Stimulated activated CD8-positive, alpha-beta memory T cell treated with anti-CD3 and anti-CD28 coated beads, Interleukin-4, amount 100 ng/mL, for 1 hour (primary cell): Measurements from ENCODE around the gene STK38L.

ENCODE experiments used
- DNase-seq, 2 donors: peaks; one replicate each; pipeline ENCODE4 v3.0.0-alpha.2; 2020; ENCODE audit warnings: low read depth in 2 of 2, low spot score in 1 of 2

Gene STK38L

DNA sequence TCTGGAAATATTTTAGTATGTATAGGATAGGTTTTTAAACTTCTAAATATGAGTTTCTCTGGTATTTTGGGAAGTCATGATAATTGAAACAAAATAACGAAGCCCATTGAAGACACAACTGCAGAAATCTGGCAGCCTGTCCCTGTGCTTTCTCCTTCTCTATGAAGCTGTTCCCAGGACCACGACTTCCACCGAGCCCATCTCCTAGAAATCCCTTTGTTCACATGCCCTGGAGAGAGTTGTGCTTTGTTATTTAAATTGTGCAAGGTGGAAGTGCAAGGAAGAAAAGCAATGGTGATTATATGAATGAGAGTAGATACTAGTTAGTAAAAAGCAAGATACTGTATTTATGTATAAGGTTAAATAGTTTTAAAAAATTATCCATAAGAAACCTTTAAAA, 32.2 kb downstream of the STK38L start:
- DNase-seq: no peak

DNA sequence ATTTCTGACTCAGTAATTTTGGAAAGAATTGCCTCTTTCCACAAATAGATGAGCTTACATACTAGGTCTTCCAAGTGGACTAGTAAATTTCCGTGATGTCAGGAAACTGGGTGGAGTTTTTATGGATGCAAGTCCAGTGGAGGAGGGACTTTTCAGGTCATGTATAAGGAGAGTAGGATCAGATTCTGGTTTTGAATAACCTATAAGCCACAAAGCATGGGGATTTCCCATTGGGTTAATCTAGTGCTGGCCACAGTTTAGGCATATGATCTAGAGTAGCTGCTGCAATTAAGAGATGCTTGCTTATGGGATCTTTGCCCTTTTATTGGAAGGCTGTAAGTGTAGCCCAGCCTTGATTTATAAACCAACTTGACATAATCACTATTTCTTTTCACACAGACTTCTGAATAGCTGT, 33.8 kb downstream of the STK38L start:
- no peak for DNase-seq

DNA sequence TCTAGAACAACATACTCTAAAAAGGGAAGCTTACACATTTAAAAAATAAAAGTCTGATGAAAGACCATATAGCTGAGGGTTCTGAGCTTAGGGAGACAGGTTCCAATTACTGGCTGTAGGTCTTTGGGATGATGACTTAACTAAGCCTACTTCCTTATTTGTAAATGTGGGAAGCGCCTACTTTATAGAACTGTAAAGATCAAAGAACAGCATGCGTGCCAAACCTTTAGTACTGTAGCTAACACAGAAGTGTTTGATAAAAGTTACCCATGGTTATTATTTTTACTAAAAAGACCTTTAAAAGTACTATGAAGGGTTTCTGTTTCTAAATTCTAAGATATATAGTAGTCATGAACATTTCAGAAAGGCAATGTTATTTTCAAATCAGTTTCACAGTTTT, 35.7 kb downstream of the STK38L start:
- DNase-seq: no peak

DNA sequence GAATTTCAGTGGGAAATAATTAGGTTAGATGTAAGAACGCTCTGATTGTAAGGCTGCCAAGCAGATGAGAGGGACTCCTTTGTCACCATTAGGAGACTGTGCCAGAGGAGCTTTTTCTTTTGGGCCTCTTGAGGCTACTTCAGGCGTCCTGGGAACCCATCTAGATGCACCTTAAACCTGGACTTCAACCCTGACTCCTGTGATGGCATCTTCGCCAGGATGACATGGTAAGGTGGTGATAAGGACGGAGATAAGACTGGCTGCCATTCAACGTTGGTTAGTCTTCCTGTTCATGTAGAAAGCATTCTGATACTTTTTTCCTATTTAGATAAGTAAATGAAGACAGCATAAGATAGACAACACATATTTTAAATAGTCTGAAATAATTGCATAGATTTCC, 36.3 kb downstream of the STK38L start:
- no peak for DNase-seq

DNA sequence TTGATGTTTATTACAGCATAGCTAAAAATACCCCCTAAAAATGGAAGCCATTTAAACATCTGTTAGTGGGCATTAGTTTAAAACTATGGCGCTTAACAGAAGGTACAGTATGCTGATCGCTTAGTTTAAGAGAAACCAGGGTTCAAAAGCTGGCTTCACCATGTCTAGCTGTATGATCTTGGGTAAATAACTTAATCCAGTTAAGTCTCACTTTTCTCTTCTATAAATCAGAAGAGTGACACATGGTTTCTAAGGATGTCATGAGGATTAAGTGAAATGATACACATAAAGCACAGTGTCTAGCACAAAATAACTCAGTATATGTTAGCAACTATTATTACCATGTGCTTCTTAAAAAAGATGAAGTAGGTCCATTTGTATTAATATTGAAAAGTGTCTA, 38.7 kb downstream of the STK38L start:
- DNase-seq: no peak

DNA sequence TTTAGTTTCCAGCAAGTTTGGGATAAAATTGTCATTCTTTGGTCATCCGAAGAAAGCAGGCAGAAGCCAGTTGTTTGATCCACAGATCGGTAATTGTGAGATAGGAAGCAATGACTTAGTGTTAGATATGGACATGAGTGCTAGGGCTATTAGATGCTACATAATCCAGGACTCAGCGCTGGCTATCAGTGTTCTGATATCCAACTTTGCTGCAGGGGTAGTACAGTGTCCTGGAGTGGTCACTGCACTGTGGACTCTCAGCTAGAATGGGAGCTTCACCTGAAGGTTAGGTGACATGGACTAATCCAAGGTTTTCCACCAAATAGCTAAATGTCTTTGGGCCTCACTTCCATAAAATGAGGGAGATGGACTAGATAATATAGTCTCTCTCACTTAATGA, 39.9 kb downstream of the STK38L start:
- DNase-seq: no peak

DNA sequence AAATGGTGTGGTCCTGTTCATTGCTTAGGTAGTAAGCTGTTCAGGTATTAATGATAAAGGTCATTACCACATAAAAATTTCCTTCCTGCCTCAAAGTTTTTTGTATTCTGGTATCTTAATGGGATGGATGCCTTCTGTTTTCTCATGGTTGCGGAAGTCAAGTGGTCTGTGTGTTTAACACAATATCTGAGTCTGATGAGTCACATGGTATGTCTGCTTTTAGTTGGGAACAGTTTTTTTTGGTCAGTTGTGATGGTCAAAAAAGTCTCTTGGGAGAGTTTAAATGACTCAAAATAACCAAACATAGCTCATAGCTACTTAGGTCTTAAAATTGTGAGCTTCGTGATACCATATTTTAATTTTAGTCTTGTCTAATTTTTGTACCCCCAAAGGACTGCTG, 40.7 kb downstream of the STK38L start:
- DNase-seq: no peak

DNA sequence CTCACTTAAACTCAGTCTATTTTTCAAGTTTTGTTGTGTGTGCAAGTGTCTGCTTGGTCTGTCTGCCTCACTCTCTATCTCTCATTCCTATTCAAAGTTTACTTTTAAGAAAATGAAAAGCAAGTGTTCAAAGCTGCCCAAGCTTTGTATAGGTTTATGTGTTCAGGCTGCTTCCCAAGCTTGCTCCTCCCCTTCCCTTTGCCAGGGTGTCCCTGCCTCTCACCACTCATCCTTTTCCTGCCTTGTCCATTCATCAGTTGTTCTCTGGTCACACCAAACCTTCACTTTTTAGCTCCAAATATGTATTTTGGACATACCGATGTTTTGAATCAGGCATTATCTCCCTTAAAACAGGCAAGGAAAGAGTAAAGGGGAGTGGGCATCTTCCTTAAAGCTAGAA, 41.3 kb downstream of the STK38L start:
- DNase-seq: no peak

DNA sequence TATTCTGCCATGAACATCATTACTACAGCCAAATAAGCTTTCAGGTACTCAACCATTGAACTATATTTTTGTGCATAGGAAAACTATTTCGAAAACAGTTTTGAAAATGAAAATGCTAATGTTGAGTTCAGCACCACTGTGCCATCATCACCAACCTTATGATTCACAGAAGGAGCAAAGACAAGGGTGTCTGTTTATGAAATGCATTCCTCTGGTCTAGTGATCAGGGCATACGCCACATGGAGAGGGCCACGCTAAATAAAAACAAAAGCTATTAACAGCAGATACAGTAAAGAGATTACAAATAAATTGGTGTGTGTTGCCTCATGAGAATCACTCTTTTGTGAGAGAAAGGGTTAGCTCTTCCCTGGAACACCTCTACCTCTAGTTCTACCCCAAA, 45.3 kb downstream of the STK38L start:
- DNase-seq: no peak

DNA sequence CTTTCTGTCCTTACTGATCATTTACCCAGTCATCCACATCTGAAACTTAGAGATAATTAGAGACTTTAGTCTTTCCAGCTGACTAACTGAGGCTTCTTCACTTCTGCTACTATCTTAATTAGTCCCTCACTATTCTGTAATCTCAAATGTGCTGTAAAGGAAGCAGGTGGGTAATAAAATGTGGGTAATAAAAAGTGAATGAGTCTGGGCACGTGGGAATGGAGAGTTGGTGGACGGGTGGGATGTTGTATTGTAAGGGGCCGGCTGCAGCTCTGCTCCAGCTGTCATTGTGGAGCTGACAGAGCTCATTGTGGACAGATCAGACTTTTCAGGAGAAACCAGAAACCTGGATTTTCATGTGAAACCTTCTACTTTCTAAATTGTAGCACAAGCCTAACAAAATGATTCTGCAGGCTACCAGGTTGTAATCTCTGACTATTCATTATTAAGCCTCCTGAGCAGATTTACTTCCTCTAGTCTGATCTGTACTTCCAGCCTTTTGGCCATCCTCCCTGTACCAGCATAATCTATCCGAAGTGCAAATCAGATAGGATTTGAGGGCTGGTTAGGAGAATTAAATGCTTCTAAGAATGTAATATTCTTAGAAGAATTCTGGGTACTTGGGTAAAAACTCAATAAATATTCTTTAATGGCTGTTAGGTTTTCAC, 46.5 kb downstream of the STK38L start:
- DNase-seq: no peak

DNA sequence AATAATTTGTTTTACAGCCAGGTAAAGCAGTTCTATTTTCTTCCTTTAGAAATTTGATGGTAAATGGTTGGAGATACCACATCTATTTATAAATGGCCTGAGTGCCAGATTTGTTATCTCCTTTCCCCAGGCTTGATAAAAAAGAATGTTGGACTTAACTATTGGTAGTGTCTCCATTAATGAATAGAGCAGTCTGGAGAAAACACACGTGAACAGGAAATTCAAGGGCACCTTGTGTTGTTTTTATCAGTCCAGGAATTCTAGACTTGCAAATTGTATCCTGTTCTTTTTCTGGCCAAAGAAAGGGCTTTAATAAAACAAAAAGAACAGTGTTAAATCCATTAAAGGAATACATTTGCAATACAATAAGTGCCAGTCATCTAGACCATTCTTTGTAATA, 47.8 kb downstream of the STK38L start:
- DNase-seq: no peak

DNA sequence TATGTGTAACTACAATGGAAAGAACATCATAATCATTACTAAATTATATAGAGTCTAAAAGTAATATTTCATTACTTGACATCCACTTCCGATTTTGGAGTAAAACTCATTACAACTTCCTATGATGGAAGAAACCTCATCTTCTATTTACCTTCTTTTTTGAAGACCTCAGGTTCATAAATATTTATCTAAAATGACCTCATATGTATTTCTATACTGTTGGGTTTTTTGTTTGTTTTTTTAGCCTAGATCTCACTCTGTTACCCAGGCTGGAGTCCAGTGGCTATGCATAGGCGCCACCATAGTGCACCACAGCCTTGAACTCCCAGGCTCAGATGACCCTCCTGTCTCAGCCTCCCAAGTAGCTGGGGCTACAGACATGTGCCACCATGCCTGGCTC, 48.6 kb downstream of the STK38L start:
- DNase-seq: no peak

DNA sequence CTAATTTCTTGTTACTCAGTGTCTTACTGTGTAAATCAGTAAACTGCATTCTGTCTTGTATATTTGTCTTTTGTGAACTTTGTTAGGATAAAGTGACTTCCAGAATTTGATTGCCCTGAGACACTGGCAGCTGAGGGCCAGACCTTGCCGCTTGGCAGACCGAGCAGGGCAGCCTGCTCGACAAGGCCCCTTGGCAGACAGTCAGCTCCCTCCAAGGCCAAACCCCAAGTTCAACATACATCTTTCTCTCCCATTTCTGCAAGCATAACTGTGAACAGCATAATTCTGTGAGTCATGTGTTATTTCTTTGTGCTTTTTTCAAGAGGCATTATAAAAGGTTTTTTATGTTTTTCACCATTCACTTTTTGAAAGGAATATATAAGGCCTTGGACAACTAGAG, 49.4 kb downstream of the STK38L start:
- no peak for DNase-seq

DNA sequence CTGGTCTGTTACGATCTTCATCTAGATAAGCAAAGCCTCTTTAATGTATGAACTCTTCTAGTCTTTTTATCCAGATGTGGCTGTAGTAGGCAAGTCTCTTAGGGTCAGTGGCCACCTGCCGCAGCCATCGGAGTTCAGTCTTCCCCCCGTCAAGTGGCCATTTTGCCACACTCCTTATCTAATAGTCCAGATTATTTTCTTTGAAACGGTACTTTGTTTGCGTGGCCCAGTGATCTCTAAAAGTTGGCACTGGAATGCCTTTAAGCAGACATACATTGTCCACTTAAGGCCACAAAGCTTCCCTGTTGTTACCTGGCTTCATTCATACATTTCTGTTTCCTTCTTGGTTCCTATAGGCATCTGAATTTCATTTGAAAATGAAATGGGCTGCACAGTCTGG, 52.6 kb downstream of the STK38L start:
- no peak for DNase-seq

DNA sequence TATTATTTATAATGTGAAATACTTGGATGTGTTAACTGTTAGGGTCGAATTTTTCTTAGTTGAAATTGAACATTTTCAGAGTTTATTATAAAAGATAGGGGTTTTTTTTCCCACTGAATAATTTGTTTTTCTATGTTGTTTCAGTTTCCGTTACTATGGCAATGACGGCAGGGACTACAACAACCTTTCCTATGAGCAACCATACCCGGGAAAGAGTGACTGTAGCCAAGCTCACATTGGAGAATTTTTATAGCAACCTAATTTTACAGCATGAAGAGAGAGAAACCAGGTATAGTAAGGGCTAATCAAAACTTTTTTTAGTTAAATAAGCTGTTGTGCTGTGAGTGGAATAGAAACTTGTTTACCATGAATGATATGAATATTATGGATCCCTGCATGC, 53.5 kb downstream of the STK38L start:
- no peak for DNase-seq

DNA sequence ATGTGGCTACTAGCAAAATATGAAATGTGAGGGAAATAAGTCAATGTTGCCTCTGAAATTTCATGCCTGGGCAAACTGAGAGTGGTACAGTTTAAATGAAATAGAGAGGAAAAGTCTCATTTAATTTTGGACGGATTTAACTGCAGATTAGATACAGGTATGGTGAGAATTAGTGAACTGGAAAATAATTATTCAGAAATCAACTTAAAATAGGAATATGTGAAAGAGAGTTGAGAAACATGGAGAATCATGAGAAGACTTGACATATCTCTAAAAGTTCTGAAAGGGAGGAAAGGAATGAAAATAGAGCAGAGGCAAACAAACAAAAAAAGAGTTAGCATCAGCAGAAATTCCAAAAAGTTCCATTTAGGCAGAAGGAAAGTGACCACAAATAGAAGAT, 55.0 kb downstream of the STK38L start:
- DNase-seq: no peak

DNA sequence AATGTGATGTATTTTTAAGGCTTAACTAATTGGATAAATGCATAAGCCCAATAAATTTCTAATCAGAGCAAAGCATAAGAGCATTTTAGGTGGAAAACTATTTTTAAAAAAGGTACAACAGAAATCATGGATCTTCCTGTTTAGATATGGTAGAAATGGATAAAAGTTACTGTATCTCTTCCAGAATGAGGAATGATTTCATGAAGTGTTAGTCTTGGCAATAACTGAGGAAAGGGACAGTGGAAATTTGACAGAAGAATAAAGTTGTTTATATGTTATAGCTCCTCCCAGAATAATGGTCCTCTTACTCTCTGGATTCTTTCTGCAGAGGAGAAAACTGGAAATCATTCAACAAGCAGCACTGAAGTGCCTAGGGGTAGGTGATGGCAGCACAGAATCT, 56.1 kb downstream of the STK38L start:
- no peak for DNase-seq

DNA sequence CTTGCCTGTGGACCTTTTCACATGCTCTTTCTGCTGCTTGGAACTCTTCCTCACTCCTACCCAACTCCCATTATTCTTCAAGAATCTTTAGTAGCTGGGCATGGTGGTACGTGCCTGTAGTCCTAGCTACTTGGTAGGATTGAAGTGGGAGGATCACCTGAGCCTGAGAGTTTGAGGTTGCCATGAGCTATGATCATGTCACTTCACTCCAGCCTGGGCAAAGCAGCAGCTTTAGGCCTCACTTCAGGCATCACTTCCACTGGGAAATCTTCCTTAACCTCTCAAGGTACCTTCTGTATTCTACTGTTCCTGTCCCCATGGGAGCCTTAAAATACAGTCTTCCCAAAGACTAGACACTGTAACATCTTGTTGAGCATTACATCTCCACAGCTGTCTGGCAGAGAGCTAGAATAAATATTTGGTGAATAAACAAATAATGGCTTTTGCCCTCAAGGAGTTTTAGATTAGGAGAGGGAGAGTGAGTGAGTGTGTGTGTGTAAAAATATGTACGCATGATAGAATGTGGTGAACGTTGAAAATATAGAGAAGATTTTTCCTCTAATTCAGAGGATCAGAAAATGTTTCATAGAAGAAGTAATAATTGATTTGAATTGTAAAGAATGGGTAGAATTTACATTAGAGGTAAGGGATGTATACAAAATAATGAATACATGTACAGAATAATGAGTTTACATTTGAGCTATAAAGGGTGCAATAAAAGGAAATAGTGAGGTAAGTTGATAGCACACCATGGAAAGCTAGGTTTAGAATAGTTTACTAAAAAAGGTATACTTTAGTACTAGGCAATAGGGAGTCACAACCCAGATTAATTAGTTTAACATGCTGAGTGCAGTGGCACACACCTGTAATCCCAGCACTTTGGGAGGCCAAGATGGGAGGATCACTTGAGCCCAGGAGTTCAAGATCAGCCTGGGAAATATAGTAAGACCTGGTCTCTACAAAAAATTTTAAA, 59.3 kb downstream of the STK38L start:
- DNase-seq: no peak

DNA sequence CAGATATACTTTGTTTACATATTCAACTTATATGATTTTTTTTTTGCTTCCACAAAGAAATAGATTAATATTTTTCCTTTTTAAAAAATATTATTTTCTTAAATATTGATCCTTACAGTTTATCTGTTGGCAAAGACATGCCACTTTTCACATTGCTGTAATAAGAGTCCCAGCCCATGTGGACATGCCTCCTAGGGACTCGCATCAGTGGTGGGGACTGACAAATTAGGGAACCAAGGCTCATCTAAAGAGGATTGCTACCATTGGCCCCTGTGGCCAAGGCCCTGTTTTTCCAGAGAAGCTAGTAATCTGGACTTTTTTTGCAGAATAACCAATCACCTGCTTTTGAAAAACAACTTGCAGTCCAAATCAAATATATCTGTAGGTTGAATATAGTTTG, 60.8 kb downstream of the STK38L start:
- no peak for DNase-seq

DNA sequence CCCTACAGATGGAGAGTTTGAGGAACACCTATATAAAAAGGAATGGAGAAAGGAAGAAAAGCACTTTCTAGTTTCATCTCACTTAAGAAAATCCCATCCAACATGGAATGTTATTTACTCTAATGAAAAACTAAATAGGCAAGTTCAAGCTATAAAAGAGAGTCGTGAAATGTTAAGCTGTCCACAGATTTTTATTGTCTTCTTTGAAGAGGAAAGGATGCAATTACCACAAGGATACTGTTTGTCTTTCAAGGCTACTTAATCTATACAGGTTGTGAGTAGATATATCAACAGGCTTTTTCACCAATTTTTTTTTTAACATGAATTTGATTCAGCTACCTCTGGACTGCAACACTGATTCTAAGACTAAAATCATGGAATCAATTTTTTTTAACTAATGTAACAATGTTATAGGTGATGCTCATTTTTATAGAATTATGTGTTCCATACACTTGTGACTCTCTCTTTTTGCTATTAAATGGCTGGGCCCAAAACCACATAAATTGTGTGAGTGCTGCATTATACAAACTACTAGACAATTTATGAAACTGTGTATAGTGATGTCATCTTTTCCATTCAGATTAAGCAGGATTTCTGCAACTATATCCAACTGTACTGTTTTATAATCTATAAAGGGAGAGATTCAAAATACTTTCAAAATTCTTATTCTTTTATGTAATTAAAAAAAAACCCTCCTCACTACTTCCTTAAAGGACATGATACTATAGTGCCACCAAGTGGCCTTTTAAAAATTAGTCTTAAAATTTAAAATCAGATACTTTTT, 61.8 kb downstream of the STK38L start:
- no peak for DNase-seq

DNA sequence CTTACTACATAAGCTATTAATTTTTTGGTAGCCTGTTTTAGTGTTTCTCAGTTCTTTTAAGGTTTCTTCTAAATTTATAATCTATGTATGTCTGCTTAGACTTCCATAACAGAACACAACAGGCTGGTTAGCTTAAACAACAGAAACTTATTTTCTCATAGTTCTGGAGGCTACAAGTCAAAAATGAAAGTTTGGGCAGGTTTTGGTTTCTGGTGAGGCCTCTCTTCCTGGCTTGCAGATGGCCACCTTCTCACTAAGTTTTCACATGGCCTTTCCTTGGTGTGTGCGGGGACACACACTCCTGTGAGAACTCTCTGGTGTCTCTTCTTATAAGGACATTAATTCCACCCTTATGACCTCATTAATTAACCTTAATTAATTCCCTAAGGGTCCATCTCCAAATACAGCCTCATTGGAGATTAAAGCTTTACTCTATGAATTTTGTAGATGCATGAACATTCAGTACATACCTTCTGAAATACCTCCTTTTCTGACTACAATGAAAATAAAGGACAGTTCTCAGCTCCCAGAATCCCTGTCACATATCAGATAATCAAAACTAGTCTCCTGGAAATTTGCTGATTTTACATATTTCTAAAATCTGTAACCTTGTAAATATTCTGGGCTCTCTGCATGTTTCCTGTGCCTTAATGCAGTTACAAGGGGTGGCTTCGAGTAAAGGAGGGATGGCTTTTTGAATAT, 65.4 kb downstream of the STK38L start:
- DNase-seq: no peak
